ENCODE measurements around the gene PARM1. TPM values are rescaled to one million over a fixed set of nuclear protein-coding genes. Genes with fewer than 3 reads are reported as not detected.

Gene PARM1
- total and polyA plus RNA-seq, 3 experiments from 2014 or later, result not detected

- Mint-ChIP-seq H3K4me3 (no peak overlapping the region), H3K36me3 (no peaks in the 10 kb centered on the region), H3K9me3 (peaks cover 0 to 4% (median 0%) of the 10 kb centered on the region in 5 donors), H3K4me1 (no peaks in the 10 kb centered on the region), H3K27ac (no peak overlapping the region), H3K27me3 (peaks cover 0 to 3% of the 10 kb centered on the region in 2 donors)
- no peak for DNase-seq
- H3K27me3 ChIP-seq (ENCODE audit: insufficient read depth, low read length, poor library complexity, severe bottlenecking), result no peaks in the 10 kb centered on the region
- no peaks in the 10 kb centered on the region for H3K9me3 ChIP-seq (ENCODE audit: low read length)
- no peaks in the 10 kb centered on the region for H3K36me3 ChIP-seq (ENCODE audit: insufficient read depth, low read length)
- H3K27ac ChIP-seq (ENCODE audit: low read depth, low read length), result no peak overlapping the region
- no peaks in the 10 kb centered on the region for H3K4me1 ChIP-seq (ENCODE audit: insufficient read depth, low read length)
- POLR2A ChIA-PET, result no interaction called here
- CTCF ChIA-PET, result no interaction called here
- H3K4me3 ChIP-seq (ENCODE audit: low read length), result no peak overlapping the region
Measured at GRCh38 chr4:75046226-75046625, 113.3 kb downstream of the PARM1 start.

GRCh38 chr4:75046641-75047040 lies 113.7 kb downstream of the PARM1 start:
- H3K36me3 ChIP-seq (ENCODE audit: insufficient read depth, low read length), result no peaks in the 10 kb centered on the region
- Mint-ChIP-seq H3K27ac (no peak overlapping the region), H3K27me3 (no peaks in the 10 kb centered on the region), H3K4me3 (no peak overlapping the region), H3K36me3 (no peaks in the 10 kb centered on the region), H3K4me1 (no peaks in the 10 kb centered on the region), H3K9me3 (peaks cover 0 to 4% (median 0%) of the 10 kb centered on the region in 5 donors)
- H3K4me3 ChIP-seq (ENCODE audit: low read length), result no peak overlapping the region
- H3K27ac ChIP-seq (ENCODE audit: low read depth, low read length), result no peak overlapping the region
- H3K4me1 ChIP-seq (ENCODE audit: insufficient read depth, low read length), result no peaks in the 10 kb centered on the region
- ChIA-PET POLR2A (no interaction called here), CTCF (no interaction called here)
- no peaks in the 10 kb centered on the region for H3K27me3 ChIP-seq (ENCODE audit: insufficient read depth, low read length, poor library complexity, severe bottlenecking)
- DNase-seq, result no peak
- no peaks in the 10 kb centered on the region for H3K9me3 ChIP-seq (ENCODE audit: low read length)

- Mint-ChIP-seq H3K4me1 (no peaks in the 10 kb centered on the region), H3K36me3 (no peaks in the 10 kb centered on the region), H3K4me3 (no peak overlapping the region), H3K27me3 (no peaks in the 10 kb centered on the region), H3K27ac (no peak overlapping the region), H3K9me3 (peaks cover 0 to 4% (median 0%) of the 10 kb centered on the region in 5 donors)
- POLR2A ChIA-PET, result no interaction called here
- H3K27me3 ChIP-seq (ENCODE audit: insufficient read depth, low read length, poor library complexity, severe bottlenecking), result no peaks in the 10 kb centered on the region
- no peaks in the 10 kb centered on the region for H3K9me3 ChIP-seq (ENCODE audit: low read length)
- no peaks in the 10 kb centered on the region for H3K36me3 ChIP-seq (ENCODE audit: insufficient read depth, low read length)
- DNase-seq, result no peak
- CTCF ChIA-PET, result no interaction called here
- no peak overlapping the region for H3K4me3 ChIP-seq (ENCODE audit: low read length)
- no peak overlapping the region for H3K27ac ChIP-seq (ENCODE audit: low read depth, low read length)
- H3K4me1 ChIP-seq (ENCODE audit: insufficient read depth, low read length), result no peaks in the 10 kb centered on the region
Measured at GRCh38 chr4:75048208-75048879, 115.4 kb downstream of the PARM1 start.

GRCh38 chr4:75051431-75051830 lies 118.5 kb downstream of the PARM1 start:
- no peak overlapping the region for H3K4me3 Mint-ChIP-seq
- ChIA-PET POLR2A (no interaction called here), CTCF (no interaction called here)
- H3K4me3 ChIP-seq (ENCODE audit: low read length), result no peak overlapping the region
- H3K36me3 ChIP-seq (ENCODE audit: insufficient read depth, low read length), result no peaks in the 10 kb centered on the region
- no peaks in the 10 kb centered on the region for H3K27me3 ChIP-seq (ENCODE audit: insufficient read depth, low read length, poor library complexity, severe bottlenecking)
- peaks cover 0 to 2% (median 0%) of the 10 kb centered on the region in 5 donors for H3K9me3 Mint-ChIP-seq
- DNase-seq, result no peak
- H3K4me1 Mint-ChIP-seq, result no peaks in the 10 kb centered on the region
- no peaks in the 10 kb centered on the region for H3K36me3 Mint-ChIP-seq
- no peak overlapping the region for H3K27ac Mint-ChIP-seq
- no peak overlapping the region for H3K27ac ChIP-seq (ENCODE audit: low read depth, low read length)
- no peaks in the 10 kb centered on the region for H3K4me1 ChIP-seq (ENCODE audit: insufficient read depth, low read length)
- H3K9me3 ChIP-seq (ENCODE audit: low read length), result no peaks in the 10 kb centered on the region
- H3K27me3 Mint-ChIP-seq, result no peaks in the 10 kb centered on the region

DNA sequence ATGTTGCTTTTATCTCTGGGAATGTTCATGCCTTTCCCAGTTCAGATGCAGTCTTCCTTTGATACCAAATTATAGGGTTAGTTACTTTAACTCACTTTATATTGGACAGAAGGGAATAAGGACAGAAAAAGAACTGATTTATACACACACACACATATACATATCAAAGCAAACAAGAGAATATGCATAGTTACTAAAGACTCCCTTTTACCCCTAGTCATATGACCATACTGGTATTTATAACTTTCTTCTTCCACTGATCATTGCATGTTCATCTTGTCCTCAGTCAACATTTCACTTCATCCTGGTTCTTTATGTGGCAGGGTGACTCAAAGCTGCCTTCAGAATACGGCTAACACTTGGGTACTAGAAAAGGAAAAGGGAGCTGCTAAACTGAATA lies 120.4 kb downstream of the PARM1 start:
- Histone ChIP-seq H3K27ac (ENCODE audit: low read depth, low read length) (no peak overlapping the region), H3K4me3 (ENCODE audit: low read length) (no peak overlapping the region), H3K27me3 (ENCODE audit: insufficient read depth, low read length, poor library complexity, severe bottlenecking) (no peaks in the 10 kb centered on the region), H3K9me3 (ENCODE audit: low read length) (no peaks in the 10 kb centered on the region), H3K4me1 (ENCODE audit: insufficient read depth, low read length) (no peaks in the 10 kb centered on the region), H3K36me3 (ENCODE audit: insufficient read depth, low read length) (no peaks in the 10 kb centered on the region)
- CTCF ChIA-PET, result no interaction called here
- H3K9me3 Mint-ChIP-seq, result peaks cover 0 to 2% (median 0%) of the 10 kb centered on the region in 5 donors
- H3K27me3 Mint-ChIP-seq, result no peaks in the 10 kb centered on the region
- POLR2A ChIA-PET, result no interaction called here
- no peak overlapping the region for H3K4me3 Mint-ChIP-seq
- H3K4me1 Mint-ChIP-seq, result no peaks in the 10 kb centered on the region
- no peak overlapping the region for H3K27ac Mint-ChIP-seq
- H3K36me3 Mint-ChIP-seq, result no peaks in the 10 kb centered on the region
- DNase-seq, result no peak

GRCh38 chr4:75054078-75054477 lies 121.2 kb downstream of the PARM1 start:
- peaks cover 0 to 2% (median 0%) of the 10 kb centered on the region in 5 donors for H3K9me3 Mint-ChIP-seq
- H3K27ac ChIP-seq (ENCODE audit: low read depth, low read length), result no peak overlapping the region
- no peaks in the 10 kb centered on the region for H3K4me1 ChIP-seq (ENCODE audit: insufficient read depth, low read length)
- ChIA-PET POLR2A (no interaction called here), CTCF (no interaction called here)
- H3K27ac Mint-ChIP-seq, result no peak overlapping the region
- DNase-seq, result no peak
- no peaks in the 10 kb centered on the region for H3K27me3 ChIP-seq (ENCODE audit: insufficient read depth, low read length, poor library complexity, severe bottlenecking)
- H3K4me3 ChIP-seq (ENCODE audit: low read length), result no peak overlapping the region
- no peaks in the 10 kb centered on the region for H3K9me3 ChIP-seq (ENCODE audit: low read length)
- no peak overlapping the region for H3K4me3 Mint-ChIP-seq
- no peaks in the 10 kb centered on the region for H3K4me1 Mint-ChIP-seq
- no peaks in the 10 kb centered on the region for H3K36me3 ChIP-seq (ENCODE audit: insufficient read depth, low read length)
- no peaks in the 10 kb centered on the region for H3K36me3 Mint-ChIP-seq
- no peaks in the 10 kb centered on the region for H3K27me3 Mint-ChIP-seq

DNA sequence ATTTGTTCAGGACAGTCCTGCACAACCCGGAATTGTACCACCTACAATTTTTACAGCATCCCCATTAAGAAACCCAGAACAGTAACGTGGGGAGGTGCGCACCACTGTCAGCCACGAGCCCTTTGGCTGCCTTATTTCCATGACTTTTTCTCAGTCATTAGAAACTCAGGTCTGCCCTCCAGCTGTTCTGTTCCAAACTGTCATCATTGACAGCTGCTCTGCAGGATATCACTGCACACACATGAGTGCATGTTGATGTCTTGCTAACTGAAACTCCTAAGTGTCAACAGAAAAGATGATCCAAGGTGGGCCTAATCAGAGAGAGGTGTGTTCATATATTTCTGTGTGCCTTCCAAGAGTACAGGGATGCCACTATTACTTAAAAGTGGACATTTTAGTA lies 123.4 kb downstream of the PARM1 start:
- no peak overlapping the region for H3K27ac ChIP-seq (ENCODE audit: low read depth, low read length)
- no peaks in the 10 kb centered on the region for H3K9me3 ChIP-seq (ENCODE audit: low read length)
- Mint-ChIP-seq H3K9me3 (peaks cover 0 to 2% (median 0%) of the 10 kb centered on the region in 5 donors), H3K4me3 (no peak overlapping the region), H3K27me3 (peaks cover 0 to 1% of the 10 kb centered on the region in 2 donors), H3K27ac (no peak overlapping the region), H3K4me1 (no peaks in the 10 kb centered on the region), H3K36me3 (no peaks in the 10 kb centered on the region)
- no peaks in the 10 kb centered on the region for H3K4me1 ChIP-seq (ENCODE audit: insufficient read depth, low read length)
- H3K27me3 ChIP-seq (ENCODE audit: insufficient read depth, low read length, poor library complexity, severe bottlenecking), result no peaks in the 10 kb centered on the region
- CTCF ChIA-PET, result no interaction called here
- no peak overlapping the region for H3K4me3 ChIP-seq (ENCODE audit: low read length)
- no peaks in the 10 kb centered on the region for H3K36me3 ChIP-seq (ENCODE audit: insufficient read depth, low read length)
- no peak for DNase-seq
- POLR2A ChIA-PET, result no interaction called here

DNA sequence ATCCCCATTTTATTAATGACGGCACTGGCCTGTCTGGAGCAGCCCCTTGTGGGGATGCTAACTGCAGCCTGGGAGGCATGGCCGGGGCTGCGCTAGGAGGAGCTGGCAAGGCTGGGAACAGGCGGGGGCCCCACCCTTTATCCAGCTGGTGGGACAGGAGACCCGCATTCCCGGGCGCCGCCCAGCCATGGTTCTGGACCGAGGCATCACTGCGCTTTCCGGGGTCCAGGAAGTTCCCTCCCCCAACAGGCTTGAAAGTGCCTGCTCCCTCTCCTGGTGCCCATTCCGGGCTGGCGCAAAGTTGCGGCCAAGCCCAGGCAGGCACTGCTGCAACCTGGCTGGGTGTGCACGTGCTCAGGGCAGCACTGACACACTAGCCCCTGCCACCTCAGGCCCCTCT lies 124.5 kb downstream of the PARM1 start:
- Mint-ChIP-seq H3K4me1 (no peaks in the 10 kb centered on the region), H3K27ac (no peak overlapping the region), H3K27me3 (peaks cover 0 to 1% of the 10 kb centered on the region in 2 donors), H3K9me3 (no peaks in the 10 kb centered on the region), H3K36me3 (no peaks in the 10 kb centered on the region), H3K4me3 (no peak overlapping the region)
- Histone ChIP-seq H3K9me3 (ENCODE audit: low read length) (no peaks in the 10 kb centered on the region), H3K27ac (ENCODE audit: low read depth, low read length) (no peak overlapping the region), H3K27me3 (ENCODE audit: insufficient read depth, low read length, poor library complexity, severe bottlenecking) (no peaks in the 10 kb centered on the region), H3K4me1 (ENCODE audit: insufficient read depth, low read length) (no peaks in the 10 kb centered on the region), H3K4me3 (ENCODE audit: low read length) (no peak overlapping the region), H3K36me3 (ENCODE audit: insufficient read depth, low read length) (no peaks in the 10 kb centered on the region)
- ChIA-PET CTCF (no interaction called here), POLR2A (no interaction called here)
- no peak for DNase-seq

GRCh38 chr4:75058486-75058885 lies 125.6 kb downstream of the PARM1 start:
- no peak for DNase-seq
- no peaks in the 10 kb centered on the region for H3K4me1 ChIP-seq (ENCODE audit: insufficient read depth, low read length)
- ChIA-PET CTCF (no interaction called here), POLR2A (no interaction called here)
- Mint-ChIP-seq H3K36me3 (no peaks in the 10 kb centered on the region), H3K27ac (no peak overlapping the region), H3K4me3 (no peak overlapping the region), H3K27me3 (peaks cover 0 to 1% of the 10 kb centered on the region in 2 donors), H3K4me1 (no peaks in the 10 kb centered on the region), H3K9me3 (no peaks in the 10 kb centered on the region)
- no peak overlapping the region for H3K4me3 ChIP-seq (ENCODE audit: low read length)
- no peaks in the 10 kb centered on the region for H3K27me3 ChIP-seq (ENCODE audit: insufficient read depth, low read length, poor library complexity, severe bottlenecking)
- no peaks in the 10 kb centered on the region for H3K36me3 ChIP-seq (ENCODE audit: insufficient read depth, low read length)
- no peaks in the 10 kb centered on the region for H3K9me3 ChIP-seq (ENCODE audit: low read length)
- no peak overlapping the region for H3K27ac ChIP-seq (ENCODE audit: low read depth, low read length)
